Keratinocyte (primary cell): ENCODE measurements around the gene KMT2B. TPM values are rescaled to one million over a fixed set of nuclear protein-coding genes. Genes with fewer than 3 reads are reported as not detected.

Source experiments
- DNase-seq: peaks from one replicate; pipeline ENCODE4 v3.0.0-alpha.2; 2011; ENCODE audit warnings: low read depth, missing footprints, low spot score
- FAIRE-seq: peaks from 2 replicates; lab custom pipeline; 2011; peaks lifted over from hg19 to GRCh38; lab: Jason Lieb, UNC
- H2AFZ ChIP-seq: 2 replicates; pipeline ENCODE4 v1.6.0; 2012; ENCODE audit warnings: low read length, control low read depth, inconsistent platforms; ENCODE audit not compliant: control insufficient read depth
- H3K27ac ChIP-seq: 2 replicates; pipeline ENCODE4 v1.5.1; 2011; ENCODE audit warnings: low read length; ENCODE audit not compliant: control insufficient read depth, insufficient read depth
- H3K27me3 ChIP-seq: 3 replicates; pipeline ENCODE4 v1.6.0; 2011; ENCODE audit warnings: low read length; ENCODE audit not compliant: control insufficient read depth, insufficient read depth; ENCODE audit errors: extremely low read depth
- H3K36me3 ChIP-seq, 2 experiments: 2 replicates in 1 of 2; 3 replicates in 1 of 2; pipeline ENCODE4 v1.5.1; 2011; ENCODE audit warnings: low read length in 2 of 2, mild to moderate bottlenecking in 1 of 2; ENCODE audit not compliant: control insufficient read depth in 2 of 2, insufficient read depth in 2 of 2; ENCODE audit errors: extremely low read depth in 1 of 2
- H3K4me1 ChIP-seq: 3 replicates; pipeline ENCODE4 v1.5.1; 2011; ENCODE audit warnings: low read length; ENCODE audit not compliant: control insufficient read depth, insufficient read depth; ENCODE audit errors: extremely low read depth
- H3K4me2 ChIP-seq: 3 replicates; pipeline ENCODE4 v1.6.0; 2011; ENCODE audit warnings: low read depth, low read length; ENCODE audit not compliant: control insufficient read depth, insufficient read depth; ENCODE audit errors: extremely low read depth
- H3K4me3 ChIP-seq, 3 experiments: fragments of 200-600 bp in 1 of 3; sonication (generic) in 1 of 3; 2 replicates in 2 of 3; 3 replicates in 1 of 3; pipeline ENCODE4 v1.5.1; 2011 to 2016; ENCODE audit warnings: low read length in 3 of 3, mild to moderate bottlenecking in 3 of 3, control low read depth in 2 of 3, inconsistent platforms in 1 of 3, low read depth in 1 of 3, mixed read lengths in 1 of 3, mixed run types in 1 of 3, moderate library complexity in 1 of 3; ENCODE audit not compliant: control insufficient read depth in 2 of 3, insufficient read depth in 2 of 3; ENCODE audit errors: extremely low read depth in 1 of 3
- H3K79me2 ChIP-seq: 2 replicates; pipeline ENCODE4 v1.6.0; 2012; ENCODE audit warnings: low read length; ENCODE audit not compliant: control insufficient read depth, insufficient read depth
- H3K9ac ChIP-seq: 3 replicates; pipeline ENCODE4 v1.6.0; 2011; ENCODE audit warnings: low read length; ENCODE audit not compliant: control insufficient read depth, insufficient read depth; ENCODE audit errors: extremely low read depth
- H3K9me1 ChIP-seq: 3 replicates; pipeline ENCODE4 v1.6.0; 2011; ENCODE audit warnings: low read length; ENCODE audit not compliant: control insufficient read depth, insufficient read depth; ENCODE audit errors: extremely low read depth
- H3K9me3 ChIP-seq: 2 replicates; pipeline ENCODE4 v1.5.1; 2012; ENCODE audit warnings: low read depth, low read length; ENCODE audit not compliant: control insufficient read depth
- H4K20me1 ChIP-seq: 3 replicates; pipeline ENCODE4 v1.6.0; 2011; ENCODE audit warnings: low read length; ENCODE audit not compliant: control insufficient read depth, insufficient read depth; ENCODE audit errors: extremely low read depth
- CTCF ChIP-seq, 3 experiments: IDR thresholded peaks in 1 of 3; conservative IDR thresholded peaks in 1 of 3; optimal IDR thresholded peaks in 1 of 3; 2 replicates in 2 of 3; 3 replicates in 1 of 3; pipeline versions ENCODE3 to v1.5.1; 2011; ENCODE audit warnings: low read length in 3 of 3, mild to moderate bottlenecking in 3 of 3, moderate library complexity in 2 of 3, control low read depth in 1 of 3, inconsistent platforms in 1 of 3; ENCODE audit not compliant: insufficient read depth in 2 of 3; ENCODE audit errors: extremely low read depth in 1 of 3
- EZH2 ChIP-seq: IDR thresholded peaks from one replicate; pipeline ENCODE4 v1.6.1; 2012; ENCODE audit warnings: inconsistent platforms, mild to moderate bottlenecking, low read length, moderate library complexity
- dilution Hi-C: fragments of 300-500 bp; cut with MboI; formaldehyde crosslinking; loops from one replicate; pipeline ENCODE4 v1.7.0; 2020; ENCODE audit warnings: low sequenced_read_pairs; ENCODE audit not compliant: extremely low pct_ligation_motif_present
- polyA plus RNA-seq, 5 experiments: library from polyadenylated mRNA; depleted of rRNA in 3 of 5; stranded (reverse) in 3 of 5; stranded (forward) in 1 of 5; unstranded in 1 of 5; fragments of >200 nt; gene quantifications; 1 replicate in 1 of 5; 2 replicates in 3 of 5; 3 replicates in 1 of 5; pipeline versions ENCODE4 v1.2.1 to v1.2.3, GENCODE V29; 2011 to 2012; ENCODE audit warnings: missing spikeins in 2 of 5, low read depth in 1 of 5, low replicate concordance in 1 of 5

Gene KMT2B
- polyA plus RNA-seq, 1 donor (not counting 4 experiments of a cell fraction or from before 2014, with no cell fraction given) = 7.7 TPM

DNA sequence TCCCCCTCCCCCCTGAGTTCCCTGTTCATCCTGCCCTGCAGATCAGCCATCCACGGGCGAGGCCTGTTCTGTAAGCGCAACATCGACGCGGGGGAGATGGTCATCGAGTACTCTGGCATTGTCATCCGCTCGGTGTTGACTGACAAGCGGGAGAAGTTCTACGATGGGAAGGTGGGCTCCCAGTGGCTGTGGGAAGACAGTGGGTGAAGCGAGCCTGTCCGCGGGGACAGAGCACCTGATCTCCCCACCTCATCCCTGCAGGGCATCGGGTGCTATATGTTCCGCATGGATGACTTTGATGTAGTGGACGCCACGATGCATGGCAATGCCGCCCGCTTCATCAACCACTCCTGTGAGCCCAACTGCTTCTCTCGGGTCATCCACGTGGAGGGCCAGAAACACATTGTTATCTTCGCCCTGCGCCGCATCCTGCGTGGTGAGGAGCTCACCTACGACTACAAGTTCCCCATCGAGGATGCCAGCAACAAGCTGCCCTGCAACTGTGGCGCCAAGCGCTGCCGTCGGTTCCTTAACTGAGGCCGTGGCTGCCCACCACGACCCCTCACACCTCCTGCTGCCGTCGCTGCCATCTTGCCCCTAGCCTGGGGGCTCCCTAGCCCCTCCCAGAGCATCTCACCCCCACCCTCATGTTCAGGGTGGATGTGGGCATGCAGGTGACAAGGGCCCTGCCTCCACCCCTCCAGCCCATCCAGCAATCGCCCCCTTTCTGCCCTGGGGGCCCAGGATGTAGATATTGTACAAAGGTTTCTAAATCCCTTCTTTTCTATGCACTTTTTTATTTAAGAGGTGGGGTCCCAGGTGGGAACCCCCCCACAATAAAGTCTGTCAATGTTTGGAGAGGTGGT is 20.5 kb downstream of the KMT2B start:
- Histone ChIP-seq H3K9me1 (no peaks in the 10 kb centered on the region), H4K20me1 (peaks cover 6% of the 10 kb centered on the region), H3K36me3 (peaks cover 41 to 47% of the 10 kb centered on the region in 2 experiments), H3K79me2 (no peaks in the 10 kb centered on the region), H3K4me2 (no peak overlapping the region), H3K9me3 (no peaks in the 10 kb centered on the region), H3K4me3 (no peak overlapping the region), H3K9ac (no peak overlapping the region), H3K27ac (no peak overlapping the region), H3K4me1 (peaks cover 8% of the 10 kb centered on the region), H3K27me3 (no peaks in the 10 kb centered on the region), H2AFZ (no peak overlapping the region)
- FAIRE-seq (no peak), DNase-seq (no peak)
- TF ChIP-seq CTCF (optimal IDR thresholded peaks at IDR 0.05 in 1 of 3, IDR thresholded peaks at IDR 0.05 in 1 of 3, conservative IDR thresholded peaks at IDR 0.05 in 1 of 3; ENCODE audit: extremely low read depth in 1 of 3, insufficient read depth in 2 of 3, low read length in 3 of 3) (no peak), EZH2 (no peak)
- dilution Hi-C loops = no loop called here

DNA sequence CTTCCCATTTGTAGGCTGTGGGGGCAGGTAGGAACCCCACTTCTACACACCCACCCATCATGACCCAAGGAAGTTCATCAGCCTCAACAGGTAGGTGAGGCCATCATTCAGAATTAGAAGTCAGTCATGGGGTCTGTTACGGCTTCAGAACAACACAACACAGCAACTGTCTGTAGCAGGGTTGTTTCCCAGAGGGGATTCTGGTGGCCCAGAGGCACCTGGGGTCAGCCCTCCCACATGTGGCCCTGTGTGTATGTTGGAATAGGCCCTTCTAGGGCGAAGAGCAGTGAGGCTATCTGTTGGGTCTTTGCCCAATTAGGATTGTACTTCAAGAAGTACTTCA is 21.1 kb downstream of the KMT2B start:
- Histone ChIP-seq H3K4me1 (peaks cover 8% of the 10 kb centered on the region), H3K9me3 (no peaks in the 10 kb centered on the region), H3K4me3 (no peak overlapping the region), H3K27ac (no peak overlapping the region), H3K4me2 (no peak overlapping the region), H3K79me2 (peaks cover under 1% of the 10 kb centered on the region), H3K27me3 (no peaks in the 10 kb centered on the region), H4K20me1 (peaks cover 6% of the 10 kb centered on the region), H3K9me1 (no peaks in the 10 kb centered on the region), H3K36me3 (peaks cover 39 to 41% of the 10 kb centered on the region in 2 experiments), H2AFZ (no peak overlapping the region), H3K9ac (no peak overlapping the region)
- FAIRE-seq = no peak
- TF ChIP-seq EZH2 (no peak), CTCF (optimal IDR thresholded peaks at IDR 0.05 in 1 of 3, IDR thresholded peaks at IDR 0.05 in 1 of 3, conservative IDR thresholded peaks at IDR 0.05 in 1 of 3; ENCODE audit: extremely low read depth in 1 of 3, insufficient read depth in 2 of 3, low read length in 3 of 3) (no peak)
- DNase-seq = no peak
- dilution Hi-C loops = no loop called here
